Epithelial cell of prostate (primary cell): ENCODE results near the gene SPRYD7.

Source experiments
- DNase-seq: peaks from one replicate; pipeline ENCODE4 v3.0.0-alpha.2; 2011; ENCODE audit warnings: low read depth, low spot score
- H3K27ac ChIP-seq: fragments of 450-650 bp; 2 replicates; pipeline ENCODE4 v1.5.1; 2017; ENCODE audit warnings: mild to moderate bottlenecking

The SPRYD7 gene

DNA sequence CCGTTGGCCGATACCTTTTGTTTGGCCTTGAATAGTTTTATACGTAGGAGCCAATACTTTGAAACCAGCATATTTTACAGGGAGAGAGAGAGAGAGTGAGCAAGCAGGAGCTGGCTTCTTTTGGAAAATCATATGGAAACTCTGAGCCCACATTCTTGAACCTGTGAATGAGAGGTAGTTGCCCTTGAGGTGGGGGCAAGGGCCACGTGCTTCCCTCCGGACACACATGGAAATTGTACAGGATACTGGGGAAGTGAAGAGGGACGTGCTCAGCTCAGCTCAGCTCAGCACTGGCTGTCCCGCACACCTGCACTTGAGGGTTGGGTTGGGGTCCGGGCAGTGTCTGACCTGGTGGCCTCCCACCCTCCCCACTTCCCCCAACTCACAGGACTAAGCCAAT lies 68.3 kb downstream of the SPRYD7 start:
- no peak for DNase-seq
- H3K27ac ChIP-seq, result no peak overlapping the region

DNA sequence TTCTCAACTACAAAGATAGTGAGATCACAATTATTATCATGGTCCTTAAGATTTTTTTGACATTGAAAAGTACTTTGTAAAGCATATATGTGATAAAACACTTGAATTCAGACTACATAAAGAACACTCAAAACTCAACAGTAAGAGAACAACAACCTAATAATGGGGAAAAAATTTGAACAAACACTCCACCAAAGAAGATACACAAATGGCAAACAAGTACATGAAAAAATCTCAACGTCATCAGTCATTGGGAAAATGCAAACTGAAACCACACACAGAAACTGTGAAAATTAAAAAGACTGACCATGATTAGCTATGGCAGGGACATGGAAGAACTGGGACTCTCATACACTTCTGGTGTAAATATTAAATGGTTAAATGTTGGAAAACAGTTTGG lies 70.9 kb downstream of the SPRYD7 start:
- no peak for DNase-seq
- H3K27ac ChIP-seq, result no peak overlapping the region

DNA sequence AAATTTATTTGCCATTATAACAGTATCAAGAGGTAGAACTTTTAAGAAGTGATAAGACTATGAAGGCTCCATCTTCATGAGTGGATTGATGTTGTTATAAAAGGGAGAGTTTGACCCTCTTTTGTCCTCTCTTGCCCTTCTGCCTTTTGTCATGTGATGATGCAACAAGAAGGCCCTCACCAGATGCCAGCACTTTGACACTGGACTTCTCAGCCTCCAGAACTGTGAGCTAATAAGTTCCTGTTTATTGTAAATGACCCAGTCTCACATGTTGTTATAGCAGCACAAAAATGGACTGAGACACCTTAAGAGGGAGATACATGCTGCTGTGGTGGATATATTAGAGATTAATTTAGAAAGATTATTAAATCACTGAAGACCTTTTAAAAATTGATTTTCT lies 71.6 kb downstream of the SPRYD7 start:
- H3K27ac ChIP-seq, result no peak overlapping the region
- DNase-seq, result no peak
